ENCODE measurements around the gene PIH1D1.

DNA sequence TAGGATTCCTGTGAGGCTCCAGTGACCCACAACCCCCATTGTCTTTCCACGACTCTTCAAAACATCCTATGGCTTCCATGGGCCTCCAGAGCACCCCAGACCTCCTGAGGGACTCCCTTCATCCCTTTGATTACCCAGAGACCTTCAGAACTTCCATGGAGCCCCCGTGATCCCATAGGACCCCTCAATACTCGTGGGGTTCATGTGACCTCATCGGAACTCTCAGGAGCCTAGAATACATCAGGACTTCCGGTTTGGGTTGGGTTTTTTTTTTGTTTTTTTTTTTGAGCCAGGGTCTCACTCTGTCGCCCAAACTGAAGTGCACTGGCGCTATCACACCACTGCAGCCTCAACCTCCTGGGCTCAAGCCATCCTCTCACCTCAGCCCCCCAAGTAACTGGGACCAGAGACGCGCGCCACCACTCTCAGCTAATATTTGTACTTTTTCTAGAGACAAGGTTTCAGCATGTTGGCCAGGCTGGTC lies 2.2 kb upstream of the PIH1D1 start:
- TF ChIP-seq ZNF274 (IDR thresholded peaks at IDR 0.05; ENCODE audit: low read depth, low read length) (no peak), SUZ12 (IDR thresholded peaks at IDR 0.05; ENCODE audit: extremely low read depth, insufficient read depth, insufficient read length) (no peak), YY1 (IDR thresholded peaks at IDR 0.05; ENCODE audit: insufficient read depth, insufficient read length) (no peak)

Measured in NT2/D1 (cell line).